Liver (tissue), 9 donors: ENCODE results near the gene TACC2. TPM values are rescaled to one million over a fixed set of nuclear protein-coding genes. Genes with fewer than 3 reads are reported as not detected.
A peak's percentile ranks its signal among the peaks of the same experiment; 100 is the strongest.

Experiments used
- DNase-seq: peaks from one replicate; pipeline ENCODE4 v3.0.0-alpha.2; 2017; ENCODE audit warnings: low spot score
- H3K27ac ChIP-seq, 2 donors: one replicate each; pipeline ENCODE4 v1.7.0; 2013; ENCODE audit warnings: inconsistent platforms in 2 of 2, low read length in 2 of 2, control low read depth in 1 of 2, low read depth in 1 of 2, mild to moderate bottlenecking in 1 of 2
- H3K27me3 ChIP-seq, 4 donors: one replicate each; pipeline versions ENCODE4 v1.6.1 to v1.7.0; 2013; ENCODE audit warnings: low read length in 3 of 4, inconsistent platforms in 1 of 4, mild to moderate bottlenecking in 1 of 4, moderate library complexity in 1 of 4; ENCODE audit not compliant: control insufficient read depth in 4 of 4, insufficient read depth in 4 of 4
- H3K36me3 ChIP-seq, 4 donors: one replicate each; pipeline versions ENCODE4 v1.6.1 to v1.7.0; 2013; ENCODE audit warnings: low read length in 3 of 4, mild to moderate bottlenecking in 3 of 4, low read depth in 1 of 4, moderate library complexity in 1 of 4; ENCODE audit not compliant: control insufficient read depth in 4 of 4, insufficient read depth in 3 of 4
- H3K4me1 ChIP-seq, 4 donors: one replicate each; pipeline versions ENCODE4 v1.6.1 to v1.7.0; 2013; ENCODE audit warnings: low read length in 3 of 4, mild to moderate bottlenecking in 3 of 4, moderate library complexity in 1 of 4; ENCODE audit not compliant: control insufficient read depth in 4 of 4, insufficient read depth in 4 of 4
- H3K4me3 ChIP-seq, 3 donors: one replicate each; pipeline versions ENCODE4 v1.6.1 to v1.7.0; 2013; ENCODE audit warnings: low read length in 3 of 3, control low read depth in 1 of 3, low read depth in 1 of 3, mild to moderate bottlenecking in 1 of 3
- H3K9ac ChIP-seq, 2 donors: one replicate each; pipeline ENCODE4 v1.7.0; 2013; ENCODE audit warnings: low read length in 2 of 2, mild to moderate bottlenecking in 2 of 2, moderate library complexity in 2 of 2, control low read depth in 1 of 2, low read depth in 1 of 2
- H3K9me3 ChIP-seq, 4 donors: one replicate each; pipeline versions ENCODE4 v1.6.1 to v1.7.0; 2013; ENCODE audit warnings: low read length in 3 of 4; ENCODE audit not compliant: control insufficient read depth in 4 of 4
- ATF3 ChIP-seq: IDR thresholded peaks from 2 replicates; pipeline ENCODE4 v1.6.1; 2016; ENCODE audit warnings: antibody characterized with exemption
- CTCF ChIP-seq: fragments of 150-350 bp; IDR thresholded peaks from 2 replicates; pipeline ENCODE4 v1.5.1; 2017; ENCODE audit warnings: improper control_type of control experiment, low read depth, low read length; ENCODE audit not compliant: missing input control
- EGR1 ChIP-seq, 2 donors: IDR thresholded peaks; 2 replicates each; pipeline ENCODE4 v1.6.1; 2016 to 2018; ENCODE audit warnings: antibody characterized with exemption in 2 of 2, low read depth in 2 of 2
- FOXA1 ChIP-seq: IDR thresholded peaks from 2 replicates; pipeline ENCODE4 v1.6.1; 2016; ENCODE audit warnings: antibody characterized with exemption
- FOXA2 ChIP-seq: IDR thresholded peaks from 2 replicates; pipeline ENCODE4 v1.6.1; 2016; ENCODE audit warnings: antibody characterized with exemption
- GABPA ChIP-seq, 2 donors: IDR thresholded peaks in 1 of 2; conservative IDR thresholded peaks in 1 of 2; 2 replicates each; pipeline ENCODE4 v1.6.1; 2016; ENCODE audit warnings: antibody characterized with exemption in 2 of 2, mild to moderate bottlenecking in 1 of 2, moderate library complexity in 1 of 2
- HNF4A ChIP-seq, 2 donors: conservative IDR thresholded peaks; 2 replicates each; pipeline ENCODE4 v1.6.1; 2016; ENCODE audit warnings: antibody characterized with exemption in 2 of 2, mild to moderate bottlenecking in 2 of 2
- HNF4G ChIP-seq: IDR thresholded peaks from 2 replicates; pipeline ENCODE4 v1.6.1; 2016; ENCODE audit warnings: antibody characterized with exemption
- JUND ChIP-seq, 2 donors: IDR thresholded peaks; 2 replicates each; pipeline ENCODE4 v1.6.1; 2016; ENCODE audit warnings: antibody characterized with exemption in 2 of 2
- NR2F2 ChIP-seq: IDR thresholded peaks from 2 replicates; pipeline ENCODE4 v1.6.1; 2016; ENCODE audit warnings: antibody characterized with exemption
- RAD21 ChIP-seq, 2 donors: IDR thresholded peaks; 2 replicates each; pipeline ENCODE4 v1.6.1; 2016; ENCODE audit warnings: antibody characterized with exemption in 2 of 2, mild to moderate bottlenecking in 2 of 2
- RXRA ChIP-seq, 2 donors: IDR thresholded peaks; 2 replicates each; pipeline ENCODE4 v1.6.1; 2017 to 2018; ENCODE audit warnings: antibody characterized with exemption in 2 of 2, mild to moderate bottlenecking in 1 of 2
- SP1 ChIP-seq: IDR thresholded peaks from 2 replicates; pipeline ENCODE4 v1.6.1; 2018; ENCODE audit warnings: antibody characterized with exemption, mild to moderate bottlenecking
- TAF1 ChIP-seq: conservative IDR thresholded peaks from 2 replicates; pipeline ENCODE4 v1.6.1; 2016; ENCODE audit warnings: antibody characterized with exemption, mild to moderate bottlenecking
- YY1 ChIP-seq: IDR thresholded peaks from 2 replicates; pipeline ENCODE4 v1.6.1; 2016; ENCODE audit warnings: antibody characterized with exemption, mild to moderate bottlenecking
- WGBS: extraction: QIAGEN DNeasy Blood & Tissue Kit; methylation state at CpG from one replicate; pipeline ENCODE4 v1.1.7; 2013; 5-methylcytosine and 5-hydroxymethylcytosine counted together
- polyA plus RNA-seq, 2 donors: library from polyadenylated mRNA; stranded (reverse) in 1 of 2; unstranded in 1 of 2; fragments of 200-250 nt in 1 of 2; fragments of >200 nt in 1 of 2; fragmentation: Nextera tagmentation in 1 of 2; extraction: Ambion mirVana in 1 of 2; gene quantifications; one replicate each; pipeline versions ENCODE4 v1.2.1 to v1.2.3, GENCODE V29; 2013 to 2015
- total RNA-seq, 2 donors: library from RNA; depleted of rRNA; stranded (reverse); fragments of >200 nt; gene quantifications; one replicate each; pipeline ENCODE4 v1.2.3, GENCODE V29; 2014
- TF ChIP-seq, protein P1 (sequence below): IDR thresholded peaks from 2 replicates; pipeline ENCODE4 v1.6.1; 2016; ENCODE audit warnings: antibody characterized with exemption
- TF ChIP-seq, protein P2 (sequence below): IDR thresholded peaks from 2 replicates; pipeline ENCODE4 v1.6.1; 2016; ENCODE audit warnings: antibody characterized with exemption, mild to moderate bottlenecking
- donor health status: healthy.
- donor health status: healthy.
- donor health status: healthy.
- donor health status: healthy.
- donor health status: healthy.

TACC2 gene
- total and polyA plus RNA-seq, 4 donors = 1.5 to 9.1 (median 7.8) TPM

- Histone ChIP-seq H3K4me3 (no peak overlapping the region), H3K4me1 (peaks cover 5 to 25% (median 14%) of the 10 kb centered on the region in 4 donors), H3K27ac (peak overlapping the region; percentile 16 to 27), H3K36me3 (no peaks in the 10 kb centered on the region), H3K27me3 (no peaks in the 10 kb centered on the region), H3K9me3 (no peaks in the 10 kb centered on the region), H3K9ac (no peak overlapping the region)
- WGBS = 78% methylated on average over 15 of the region's 15 CpGs
- DNase-seq = no peak
- no peak for TF ChIP-seq JUND (IDR thresholded peaks at IDR 0.05)
- no peak for TF ChIP-seq HNF4A (conservative IDR thresholded peaks at IDR 0.05)
- TF ChIP-seq NR2F2 = peak; percentile 60
- TF ChIP-seq RXRA (IDR thresholded peaks at IDR 0.05) = no peak
These were observed 160.1 kb downstream of the TACC2 start for GRCh38 chr10:122148876-122149560.

DNA sequence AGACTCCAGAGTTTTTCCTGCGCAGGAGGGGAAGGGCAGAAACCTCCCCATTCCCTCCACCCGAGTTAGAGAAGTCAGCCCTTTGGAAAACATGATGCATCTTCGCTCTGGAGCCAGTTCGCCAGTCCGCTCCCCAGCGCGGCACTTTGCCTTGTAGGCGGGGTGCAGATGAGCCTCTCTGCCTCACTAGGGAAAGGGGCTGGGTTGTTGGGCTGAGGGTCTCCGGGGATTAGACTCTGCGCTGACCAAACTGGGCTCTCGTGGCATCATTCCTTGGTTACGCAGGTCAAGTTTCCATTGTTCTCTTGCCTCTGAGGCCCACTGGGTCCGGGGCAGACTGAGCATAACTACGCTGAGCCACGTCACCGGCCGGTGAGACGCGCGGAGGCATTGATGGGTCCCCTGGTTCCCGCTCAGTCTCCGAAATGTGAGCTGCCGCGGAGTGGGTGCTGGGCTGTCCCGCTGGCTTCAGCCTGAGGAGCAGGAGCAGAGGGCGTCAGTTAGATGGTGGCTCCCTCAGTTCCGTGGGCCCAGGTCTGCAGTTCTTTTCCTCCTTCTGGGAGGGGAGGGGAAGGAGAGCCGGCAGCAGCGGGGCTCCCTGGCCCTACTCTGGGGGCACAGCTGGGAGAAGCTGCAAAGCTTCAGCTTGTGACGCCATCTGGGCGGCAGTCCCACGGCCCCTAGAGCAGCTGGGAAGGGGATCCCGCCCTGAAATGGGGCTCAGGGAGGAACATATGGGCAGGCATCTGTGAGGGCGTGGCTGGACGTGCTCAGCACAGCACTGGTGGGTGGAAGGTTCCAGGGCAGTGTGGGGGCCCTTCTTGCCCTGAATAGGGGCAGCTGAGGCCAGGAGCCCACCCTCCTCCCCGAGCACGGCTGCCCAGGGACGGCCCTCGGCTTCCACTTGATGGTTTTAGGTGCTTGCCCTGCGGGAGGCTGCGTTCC lies 160.9 kb downstream of the TACC2 start:
- H3K27ac ChIP-seq = no peak overlapping the region
- no peak for DNase-seq
- no peaks in the 10 kb centered on the region for H3K9me3 ChIP-seq
- H3K4me1 ChIP-seq = peaks cover 1 to 19% (median 11%) of the 10 kb centered on the region in 4 donors
- H3K9ac ChIP-seq = no peak overlapping the region
- H3K36me3 ChIP-seq = no peaks in the 10 kb centered on the region
- 91% methylated on average over 41 of the region's 41 CpGs for WGBS
- no peak overlapping the region for H3K4me3 ChIP-seq
- H3K27me3 ChIP-seq = no peaks in the 10 kb centered on the region
- TF ChIP-seq, protein P1, sequence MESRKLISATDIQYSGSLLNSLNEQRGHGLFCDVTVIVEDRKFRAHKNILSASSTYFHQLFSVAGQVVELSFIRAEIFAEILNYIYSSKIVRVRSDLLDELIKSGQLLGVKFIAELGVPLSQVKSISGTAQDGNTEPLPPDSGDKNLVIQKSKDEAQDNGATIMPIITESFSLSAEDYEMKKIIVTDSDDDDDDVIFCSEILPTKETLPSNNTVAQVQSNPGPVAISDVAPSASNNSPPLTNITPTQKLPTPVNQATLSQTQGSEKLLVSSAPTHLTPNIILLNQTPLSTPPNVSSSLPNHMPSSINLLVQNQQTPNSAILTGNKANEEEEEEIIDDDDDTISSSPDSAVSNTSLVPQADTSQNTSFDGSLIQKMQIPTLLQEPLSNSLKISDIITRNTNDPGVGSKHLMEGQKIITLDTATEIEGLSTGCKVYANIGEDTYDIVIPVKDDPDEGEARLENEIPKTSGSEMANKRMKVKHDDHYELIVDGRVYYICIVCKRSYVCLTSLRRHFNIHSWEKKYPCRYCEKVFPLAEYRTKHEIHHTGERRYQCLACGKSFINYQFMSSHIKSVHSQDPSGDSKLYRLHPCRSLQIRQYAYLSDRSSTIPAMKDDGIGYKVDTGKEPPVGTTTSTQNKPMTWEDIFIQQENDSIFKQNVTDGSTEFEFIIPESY = no peak
- TF ChIP-seq NR2F2 (no peak), EGR1 (IDR thresholded peaks at IDR 0.05; ENCODE audit: low read depth in 2 of 2) (no peak), ATF3 (no peak), GABPA (IDR thresholded peaks at IDR 0.05 in 1 of 2, conservative IDR thresholded peaks at IDR 0.05 in 1 of 2) (no peak), FOXA2 (no peak), TAF1 (no peak), SP1 (no peak), CTCF (no peak), JUND (IDR thresholded peaks at IDR 0.05) (no peak), FOXA1 (no peak), HNF4A (conservative IDR thresholded peaks at IDR 0.05) (no peak), RAD21 (IDR thresholded peaks at IDR 0.05) (no peak), HNF4G (no peak), YY1 (no peak)
- TF ChIP-seq, protein P2, sequence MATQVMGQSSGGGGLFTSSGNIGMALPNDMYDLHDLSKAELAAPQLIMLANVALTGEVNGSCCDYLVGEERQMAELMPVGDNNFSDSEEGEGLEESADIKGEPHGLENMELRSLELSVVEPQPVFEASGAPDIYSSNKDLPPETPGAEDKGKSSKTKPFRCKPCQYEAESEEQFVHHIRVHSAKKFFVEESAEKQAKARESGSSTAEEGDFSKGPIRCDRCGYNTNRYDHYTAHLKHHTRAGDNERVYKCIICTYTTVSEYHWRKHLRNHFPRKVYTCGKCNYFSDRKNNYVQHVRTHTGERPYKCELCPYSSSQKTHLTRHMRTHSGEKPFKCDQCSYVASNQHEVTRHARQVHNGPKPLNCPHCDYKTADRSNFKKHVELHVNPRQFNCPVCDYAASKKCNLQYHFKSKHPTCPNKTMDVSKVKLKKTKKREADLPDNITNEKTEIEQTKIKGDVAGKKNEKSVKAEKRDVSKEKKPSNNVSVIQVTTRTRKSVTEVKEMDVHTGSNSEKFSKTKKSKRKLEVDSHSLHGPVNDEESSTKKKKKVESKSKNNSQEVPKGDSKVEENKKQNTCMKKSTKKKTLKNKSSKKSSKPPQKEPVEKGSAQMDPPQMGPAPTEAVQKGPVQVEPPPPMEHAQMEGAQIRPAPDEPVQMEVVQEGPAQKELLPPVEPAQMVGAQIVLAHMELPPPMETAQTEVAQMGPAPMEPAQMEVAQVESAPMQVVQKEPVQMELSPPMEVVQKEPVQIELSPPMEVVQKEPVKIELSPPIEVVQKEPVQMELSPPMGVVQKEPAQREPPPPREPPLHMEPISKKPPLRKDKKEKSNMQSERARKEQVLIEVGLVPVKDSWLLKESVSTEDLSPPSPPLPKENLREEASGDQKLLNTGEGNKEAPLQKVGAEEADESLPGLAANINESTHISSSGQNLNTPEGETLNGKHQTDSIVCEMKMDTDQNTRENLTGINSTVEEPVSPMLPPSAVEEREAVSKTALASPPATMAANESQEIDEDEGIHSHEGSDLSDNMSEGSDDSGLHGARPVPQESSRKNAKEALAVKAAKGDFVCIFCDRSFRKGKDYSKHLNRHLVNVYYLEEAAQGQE = no peak
